DMS153 treated with DMSO at 0.1 percent for 48 hours (cell line): Measurements from ENCODE around the gene CMTM3.
"Not testable (repeated sequence)": the region's sequence is repeated elsewhere in the genome, so short reads cannot be mapped to it uniquely, and the experiment has no call there.

Experiments
- DNase-seq: peaks from one replicate; lab custom pipeline; 2025; ENCODE audit not compliant: unreplicated experiment; lab: John Stamatoyannopoulos, UW

CMTM3 gene

GRCh38 chr16:66631558-66631957 is 27.1 kb downstream of the CMTM3 start:
- DNase-seq, result not testable (repeated sequence)

DNA sequence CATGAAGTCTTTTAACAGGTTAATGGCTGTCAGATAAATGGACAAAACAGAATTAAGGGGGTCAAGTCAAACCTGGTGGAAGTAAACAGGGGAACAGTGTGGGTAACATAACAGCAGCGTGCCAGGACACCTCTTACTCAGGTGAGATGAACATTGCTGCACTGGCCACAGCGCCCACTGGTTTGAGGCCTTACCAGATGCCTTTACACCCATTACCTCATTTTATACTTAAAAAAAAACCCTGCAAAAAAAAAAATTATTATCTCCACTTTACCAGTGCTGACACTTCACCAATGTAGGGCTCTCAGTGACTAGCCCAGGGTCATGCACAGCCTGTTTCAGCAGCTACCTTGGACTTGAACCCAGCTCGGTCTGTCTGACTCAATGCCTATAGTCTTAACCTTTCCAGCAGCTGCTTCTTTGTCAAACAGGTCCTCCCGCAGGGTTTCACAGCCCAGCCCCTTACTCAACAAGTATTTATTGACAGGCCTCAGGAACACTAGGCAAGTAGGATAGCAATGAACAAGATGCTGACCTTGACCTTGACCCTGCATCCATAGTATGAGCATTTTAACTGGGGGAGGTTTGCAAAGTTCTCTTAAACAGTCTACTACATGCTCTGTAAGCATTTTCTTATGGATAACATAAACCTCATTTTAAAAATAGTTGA is 30.2 kb downstream of the CMTM3 start:
- no peak for DNase-seq

GRCh38 chr16:66635406-66635805 is 30.9 kb downstream of the CMTM3 start:
- DNase-seq, result no peak

DNA sequence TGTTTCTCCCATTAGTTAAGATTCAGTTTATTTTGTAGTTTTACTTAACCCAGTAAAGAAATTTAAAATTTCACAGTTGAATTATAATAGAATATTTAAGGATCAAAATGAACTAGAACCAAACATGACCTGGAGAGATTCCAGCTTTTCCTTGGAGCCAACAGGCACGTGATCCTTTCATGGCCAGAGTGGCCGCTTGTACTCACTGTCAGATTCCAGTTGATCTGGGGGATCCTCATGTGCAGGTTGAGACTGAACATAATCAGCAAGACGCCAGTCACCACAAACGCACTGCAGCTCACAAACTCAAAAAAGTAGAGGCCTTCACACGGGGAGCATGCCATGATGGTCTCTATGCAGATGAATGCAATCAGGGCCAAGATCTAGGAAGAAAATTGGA is 31.7 kb downstream of the CMTM3 start:
- no peak for DNase-seq

- DNase-seq, result no peak
Observed at GRCh38 chr16:66637806-66638205, 33.3 kb downstream of the CMTM3 start.

DNA sequence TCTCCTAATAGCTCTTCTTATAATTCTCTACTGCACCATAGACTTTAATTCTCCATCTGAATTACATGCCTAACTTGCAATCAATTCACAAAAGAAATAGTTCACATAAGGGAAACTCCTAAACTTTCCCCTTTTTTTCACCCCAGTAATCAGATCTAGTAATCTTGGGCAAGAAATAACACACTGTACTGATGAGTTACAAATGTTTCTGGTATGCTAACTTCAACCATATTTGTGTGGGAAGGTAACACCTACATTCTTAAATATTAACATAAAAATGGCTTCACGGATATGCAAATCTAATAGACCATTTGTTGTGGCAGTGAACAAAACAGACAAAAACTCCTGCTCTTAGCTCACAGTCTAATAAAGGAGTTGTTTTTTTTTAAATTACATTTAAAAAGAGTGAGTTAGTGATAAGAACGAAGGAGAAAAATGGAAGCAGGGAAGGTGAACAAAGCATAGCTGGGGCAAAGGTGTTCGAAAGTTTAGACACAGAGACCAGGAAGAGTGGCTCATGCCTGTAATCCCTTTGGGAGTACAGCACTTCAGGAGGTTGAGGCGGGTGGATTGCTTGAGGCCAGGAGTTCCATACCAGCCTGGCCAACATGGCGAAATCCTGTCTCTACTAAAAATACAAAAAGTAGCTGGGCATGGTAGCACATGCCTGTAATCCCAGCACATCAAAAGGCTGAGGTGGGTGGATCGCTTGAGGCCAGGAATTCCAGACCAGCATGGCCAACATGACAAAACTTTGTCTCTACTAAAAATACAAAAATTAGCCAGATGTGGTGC is 34.8 kb downstream of the CMTM3 start:
- no peak for DNase-seq

DNA sequence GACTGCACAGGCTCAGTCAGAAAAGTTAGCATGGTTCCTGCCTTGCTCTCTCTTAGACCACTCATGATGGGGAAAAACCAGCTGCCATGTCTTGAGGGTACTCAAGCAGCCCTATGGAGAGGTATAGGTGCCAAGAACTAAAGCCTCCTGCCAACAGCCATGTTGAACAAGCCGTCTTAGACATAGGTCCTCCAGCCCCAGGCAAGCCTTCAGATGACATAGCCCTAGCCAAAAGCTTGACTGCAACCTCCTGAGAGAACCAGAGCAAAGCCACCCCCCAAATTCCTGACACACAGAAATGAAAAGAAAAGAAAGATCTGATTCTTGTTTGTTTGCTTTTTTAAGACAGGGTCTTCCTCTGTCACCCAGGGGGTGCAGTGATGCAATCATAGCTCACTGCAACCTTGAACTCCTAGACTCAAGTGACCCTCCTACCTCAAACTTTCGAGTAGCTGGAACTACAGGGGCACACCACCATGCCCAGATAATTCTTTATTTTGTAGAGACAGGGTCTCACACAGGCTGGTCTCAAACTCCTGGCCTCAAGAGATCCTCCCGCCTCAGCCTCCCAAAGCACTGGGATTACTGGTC is 36.3 kb downstream of the CMTM3 start:
- DNase-seq, result no peak

GRCh38 chr16:66641387-66641786 is 36.9 kb downstream of the CMTM3 start:
- no peak for DNase-seq

DNA sequence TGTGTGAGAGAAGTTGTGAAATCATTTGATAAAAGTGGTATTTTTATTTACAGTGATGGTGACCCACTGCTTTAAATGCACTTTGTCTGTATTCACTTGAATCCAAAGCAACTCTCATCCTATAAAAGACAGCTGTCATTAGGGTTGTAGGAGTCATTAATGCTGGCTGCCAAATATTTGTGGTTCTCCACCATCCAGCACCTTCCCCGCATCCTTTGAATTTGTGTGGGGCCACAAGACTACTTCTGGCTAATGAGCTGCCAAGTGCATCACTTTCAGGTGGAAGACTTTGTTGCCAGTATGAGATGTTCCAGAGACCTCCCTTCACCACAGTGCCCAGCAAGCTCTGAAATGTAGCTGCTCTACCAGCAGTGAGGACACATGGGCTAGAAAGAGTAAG is 43.4 kb downstream of the CMTM3 start:
- no peak for DNase-seq

DNA sequence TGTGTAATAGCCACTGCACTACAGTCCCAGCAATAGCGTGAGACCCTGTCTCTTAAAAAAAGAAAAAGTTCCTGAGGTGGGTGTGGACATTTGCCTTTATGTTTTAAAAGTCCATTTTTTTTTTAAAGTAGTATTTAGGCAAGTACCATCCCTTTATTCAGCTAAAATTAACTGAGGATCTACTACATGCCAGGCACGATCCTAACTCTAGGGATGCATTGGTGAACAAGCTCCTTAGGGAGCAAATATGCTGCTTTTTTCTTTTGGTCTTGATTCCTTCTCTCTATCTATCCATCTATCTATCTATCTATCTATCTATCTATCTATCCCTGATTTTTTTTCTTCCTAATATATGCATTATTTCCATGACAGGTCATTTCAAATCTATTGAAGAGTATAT is 44.7 kb downstream of the CMTM3 start:
- no peak for DNase-seq

DNA sequence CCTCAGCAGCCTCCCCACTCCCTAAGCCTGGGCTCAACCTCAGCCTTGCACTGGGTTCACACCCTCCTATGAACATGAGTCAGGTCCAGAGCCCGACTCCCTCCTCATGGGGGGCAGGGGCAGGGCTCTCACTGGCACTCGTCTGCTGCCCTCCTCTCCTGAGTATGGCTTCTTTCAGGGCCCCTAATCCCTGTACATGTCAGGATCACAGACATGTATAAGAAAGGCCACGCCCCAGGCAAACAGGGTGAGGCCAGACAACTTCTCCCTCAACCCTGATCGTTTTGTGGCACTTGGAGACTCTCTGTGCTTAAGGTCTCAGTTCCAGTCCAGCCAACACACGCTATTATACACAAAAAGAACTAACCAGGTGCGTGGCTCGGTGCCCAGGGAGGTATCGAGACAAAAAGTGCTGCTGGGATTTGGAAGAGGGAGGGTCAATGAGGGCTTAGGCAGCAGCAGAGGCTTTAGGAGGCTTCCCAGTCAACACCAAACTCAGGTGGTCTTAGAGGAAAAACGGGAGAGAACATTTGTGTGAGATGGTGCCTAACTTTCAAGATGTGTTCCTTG is 45.2 kb downstream of the CMTM3 start:
- DNase-seq, result no peak

GRCh38 chr16:66650707-66651473 is 46.4 kb downstream of the CMTM3 start:
- DNase-seq, result peak; percentile 79

GRCh38 chr16:66651474-66651765 is 46.9 kb downstream of the CMTM3 start:
- DNase-seq, result no peak

DNA sequence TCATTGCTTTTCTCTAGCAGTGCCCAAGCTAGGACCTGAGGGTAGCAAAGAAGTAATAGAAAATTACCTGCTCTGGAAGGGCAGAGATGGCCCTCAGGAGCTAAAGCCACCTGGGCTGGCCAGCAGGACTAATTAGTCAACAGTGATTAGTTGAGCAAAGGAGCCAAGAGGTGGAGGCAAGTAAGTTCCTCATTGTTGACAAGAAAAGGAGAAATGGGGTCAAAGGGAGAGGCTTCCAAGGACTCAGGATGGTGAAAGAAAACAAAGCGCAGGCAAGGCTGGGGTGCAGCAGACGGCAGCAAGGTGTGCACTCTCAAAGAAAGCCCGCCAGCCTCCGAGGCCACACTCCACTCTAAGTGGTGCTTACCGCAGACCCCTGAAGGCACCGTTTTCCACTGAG is 47.5 kb downstream of the CMTM3 start:
- DNase-seq, result no peak

GRCh38 chr16:66652661-66653360 is 48.3 kb downstream of the CMTM3 start:
- DNase-seq, result no peak

DNA sequence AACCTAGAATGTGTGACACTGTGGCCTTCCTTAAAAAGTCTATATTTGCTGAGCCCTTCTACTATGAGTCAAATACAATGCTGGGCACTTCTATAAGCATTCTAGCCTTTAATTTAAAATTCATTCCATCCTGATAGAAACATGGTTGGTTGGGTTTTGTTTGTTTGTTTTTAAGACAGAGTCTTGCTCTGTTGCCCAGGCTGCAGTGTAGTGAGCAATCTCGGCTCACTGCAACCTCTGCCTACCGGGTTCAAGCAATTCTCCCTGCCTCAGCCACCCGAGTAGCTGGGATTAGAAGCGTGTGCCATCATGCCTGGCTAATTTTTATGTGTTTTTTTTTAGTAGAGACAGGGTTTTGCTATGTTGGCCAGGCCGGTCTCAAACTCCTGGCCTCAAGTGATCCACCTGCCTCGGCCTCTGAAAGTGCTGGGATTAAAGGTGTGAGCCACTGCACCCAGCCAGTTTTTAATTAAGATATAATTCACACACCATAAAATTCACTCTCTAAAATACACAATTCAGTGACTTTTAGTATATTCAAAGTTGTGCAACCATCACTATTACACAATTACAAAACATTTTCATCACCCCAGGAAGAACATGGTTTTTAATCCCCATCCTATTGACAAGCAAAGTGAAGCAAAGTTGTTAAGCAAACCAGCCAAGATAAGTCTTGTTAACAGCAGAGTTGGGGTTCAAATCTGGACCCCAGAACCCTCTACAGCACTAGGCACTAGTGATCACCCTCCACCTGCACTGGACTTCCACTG is 49.3 kb downstream of the CMTM3 start:
- no peak for DNase-seq

GRCh38 chr16:66656547-66656946 is 52.0 kb downstream of the CMTM3 start:
- DNase-seq, result no peak

DNA sequence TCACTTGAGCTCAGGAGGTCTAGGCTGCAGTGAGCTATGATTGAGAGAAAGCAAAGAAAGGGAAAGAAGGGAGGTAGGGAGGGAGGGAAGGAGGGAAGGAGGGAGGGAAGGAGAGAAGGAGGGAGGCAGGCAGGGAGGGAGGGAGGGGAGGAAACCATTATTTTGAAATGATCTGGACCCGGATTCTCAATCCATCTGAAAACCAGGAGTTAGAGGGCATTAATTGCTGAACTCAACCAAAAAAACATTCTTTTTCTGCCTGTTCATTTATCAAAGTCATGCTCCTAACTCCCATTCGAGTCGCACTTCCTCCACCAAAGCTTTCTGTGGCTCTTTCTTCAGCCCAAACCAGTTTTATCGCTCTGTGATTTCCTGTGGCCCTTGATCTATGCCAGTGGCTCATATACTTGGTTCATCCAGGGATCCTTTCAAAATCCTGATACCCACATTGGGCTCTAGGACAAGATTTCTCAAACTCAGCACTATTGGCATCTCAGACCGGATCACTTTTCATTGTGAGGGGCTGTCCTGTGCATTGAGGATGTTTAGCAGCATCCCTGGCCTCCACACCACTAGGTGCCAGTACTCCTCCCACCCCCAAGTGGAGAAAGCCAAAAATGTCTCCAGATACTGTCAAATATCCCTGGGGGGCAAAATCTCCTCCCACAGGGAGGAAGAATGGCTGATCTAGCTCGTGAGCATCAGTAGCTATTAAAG is 53.8 kb downstream of the CMTM3 start:
- no peak for DNase-seq

DNA sequence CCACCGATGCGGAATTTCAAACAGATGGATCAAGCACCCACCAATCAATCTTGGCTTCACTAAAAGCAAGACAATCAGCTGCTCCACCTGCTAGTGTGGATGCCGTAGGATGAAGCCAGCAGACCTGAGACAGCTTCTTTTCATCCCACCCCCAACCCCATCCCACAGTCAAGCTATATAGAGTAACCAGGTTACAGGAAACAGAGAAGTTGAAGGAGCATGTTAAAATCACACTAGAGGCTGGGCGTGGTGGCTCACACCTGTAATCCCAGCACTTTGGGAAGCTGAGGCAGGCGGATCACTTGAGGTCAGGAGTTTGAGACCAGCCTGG is 54.3 kb downstream of the CMTM3 start:
- DNase-seq, result no peak
